Type B pancreatic cell (in vitro differentiated cells): ENCODE measurements around the gene ZSCAN16. TPM values are rescaled to one million over a fixed set of nuclear protein-coding genes. Genes with fewer than 3 reads are reported as not detected.
A peak's percentile ranks its signal among the peaks of the same experiment; 100 is the strongest.

ENCODE experiments used
- DNase-seq: peaks from one replicate; pipeline ENCODE4 v3.0.0; 2021; ENCODE audit warnings: mixed read lengths; ENCODE audit not compliant: unreplicated experiment; ENCODE audit errors: extremely low spot score
- H3K27ac Mint-ChIP-seq: 2 replicates; pipeline ENCODE4 v1.8.0; 2021; ENCODE audit warnings: mild to moderate bottlenecking, mixed read lengths
- H3K27me3 Mint-ChIP-seq: 2 replicates; pipeline ENCODE4 v1.8.0; 2021; ENCODE audit warnings: mixed read lengths
- H3K36me3 Mint-ChIP-seq: 2 replicates; pipeline ENCODE4 v1.8.0; 2021; ENCODE audit warnings: mixed read lengths
- H3K4me1 Mint-ChIP-seq: one replicate; pipeline ENCODE4 v1.8.0; 2021; ENCODE audit warnings: mixed read lengths; ENCODE audit not compliant: unreplicated experiment
- H3K4me3 Mint-ChIP-seq: 2 replicates; pipeline ENCODE4 v1.8.0; 2021; ENCODE audit warnings: mild to moderate bottlenecking, mixed read lengths
- H3K9me3 Mint-ChIP-seq: 2 replicates; pipeline ENCODE4 v1.8.0; 2021; ENCODE audit warnings: mixed read lengths
- total RNA-seq: library from RNA; stranded (reverse); gene quantifications from 2 replicates; pipeline ENCODE4 v1.2.1, GENCODE V29; 2021; ENCODE audit warnings: low replicate concordance
- TF ChIP-seq, protein P1 (sequence below): fragments of 200-600 bp; sonication (generic); conservative IDR thresholded peaks from 2 replicates; pipeline ENCODE4 v1.5.0; 2021; ENCODE audit warnings: antibody characterized with exemption, mild to moderate bottlenecking

ZSCAN16 gene
- total RNA-seq, 1 donor from 2014 or later = 8.9 TPM

DNA sequence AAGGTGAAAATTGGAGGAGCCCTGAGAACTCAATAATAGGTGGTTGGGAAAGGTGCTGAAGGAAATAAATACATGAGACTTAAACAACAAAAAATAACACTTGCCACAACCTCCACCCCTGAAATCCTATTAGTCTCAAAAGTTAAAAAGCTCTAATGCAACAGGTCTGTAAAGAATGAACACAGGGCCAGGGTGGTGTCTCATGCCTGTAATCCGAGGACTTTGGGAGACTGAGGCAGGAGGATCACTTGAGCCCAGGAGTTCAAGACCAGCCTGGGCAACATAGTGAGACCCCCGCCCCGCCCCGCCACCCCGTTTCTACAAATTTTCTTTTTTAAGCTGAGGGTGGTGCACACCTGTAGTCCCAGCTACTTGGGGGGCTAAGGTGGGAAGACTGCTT, 16.2 kb downstream of the ZSCAN16 start:
- DNase-seq = no peak
- Mint-ChIP-seq H3K9me3 (no peaks in the 10 kb centered on the region), H3K27me3 (peaks cover 4% of the 10 kb centered on the region), H3K27ac (no peak overlapping the region), H3K36me3 (peaks cover 16% of the 10 kb centered on the region), H3K4me3 (peak overlapping the region; percentile 97), H3K4me1 (peaks cover 31% of the 10 kb centered on the region)
- TF ChIP-seq, protein P1, sequence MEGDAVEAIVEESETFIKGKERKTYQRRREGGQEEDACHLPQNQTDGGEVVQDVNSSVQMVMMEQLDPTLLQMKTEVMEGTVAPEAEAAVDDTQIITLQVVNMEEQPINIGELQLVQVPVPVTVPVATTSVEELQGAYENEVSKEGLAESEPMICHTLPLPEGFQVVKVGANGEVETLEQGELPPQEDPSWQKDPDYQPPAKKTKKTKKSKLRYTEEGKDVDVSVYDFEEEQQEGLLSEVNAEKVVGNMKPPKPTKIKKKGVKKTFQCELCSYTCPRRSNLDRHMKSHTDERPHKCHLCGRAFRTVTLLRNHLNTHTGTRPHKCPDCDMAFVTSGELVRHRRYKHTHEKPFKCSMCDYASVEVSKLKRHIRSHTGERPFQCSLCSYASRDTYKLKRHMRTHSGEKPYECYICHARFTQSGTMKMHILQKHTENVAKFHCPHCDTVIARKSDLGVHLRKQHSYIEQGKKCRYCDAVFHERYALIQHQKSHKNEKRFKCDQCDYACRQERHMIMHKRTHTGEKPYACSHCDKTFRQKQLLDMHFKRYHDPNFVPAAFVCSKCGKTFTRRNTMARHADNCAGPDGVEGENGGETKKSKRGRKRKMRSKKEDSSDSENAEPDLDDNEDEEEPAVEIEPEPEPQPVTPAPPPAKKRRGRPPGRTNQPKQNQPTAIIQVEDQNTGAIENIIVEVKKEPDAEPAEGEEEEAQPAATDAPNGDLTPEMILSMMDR = no peak

DNA sequence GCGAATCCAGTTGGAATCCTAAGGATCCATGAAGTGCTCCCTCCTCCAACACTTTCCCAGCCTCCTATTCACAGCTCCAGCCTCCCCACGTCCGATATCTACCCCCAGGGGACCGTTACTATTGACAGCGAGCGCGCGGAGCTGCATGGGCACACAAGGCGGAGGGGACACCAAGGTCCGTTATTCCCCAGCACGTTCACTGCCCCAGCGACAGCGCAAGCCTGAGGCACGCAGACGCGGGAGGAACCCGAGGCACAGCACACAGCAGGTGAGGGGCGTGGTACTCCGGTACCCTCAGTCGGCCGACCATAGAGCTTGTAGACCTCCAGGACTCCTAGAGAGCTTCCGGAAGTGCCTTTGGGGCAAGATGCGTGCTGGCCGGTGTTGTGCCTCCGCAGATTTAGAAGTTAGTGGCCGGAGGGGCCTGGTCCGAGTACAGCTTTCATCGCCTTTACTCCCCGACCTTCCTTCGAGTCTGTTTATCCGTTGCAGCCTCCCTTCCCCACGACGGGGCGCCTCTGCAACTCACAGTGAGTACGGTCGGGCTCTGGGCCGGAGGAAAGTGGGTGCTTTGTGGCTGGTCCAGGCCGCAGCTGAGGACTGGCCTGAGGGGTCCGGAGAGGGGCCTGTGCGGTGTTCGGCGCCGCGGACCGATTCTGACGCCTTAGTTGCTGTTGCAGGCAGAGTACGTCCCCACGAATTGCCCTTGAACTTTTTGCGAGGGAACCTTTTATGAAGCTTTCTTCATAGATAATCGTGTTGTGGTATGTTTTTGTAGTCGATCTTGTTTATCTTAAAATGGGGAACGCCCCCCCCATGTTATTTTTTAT, 17.3 kb downstream of the ZSCAN16 start, which contains the start of gene ZKSCAN8:
Gene ZKSCAN8, plus strand, starts transcription at position 384 of the 830 bp plus-strand sequence. CDS start 6,525 bp downstream, outside the sequence.
- DNase-seq = peak; percentile 82
- peaks cover 4% of the 10 kb centered on the region for H3K27me3 Mint-ChIP-seq
- TF ChIP-seq, protein P1 = no peak
- peaks cover 20% of the 10 kb centered on the region for H3K4me1 Mint-ChIP-seq
- peaks cover 24% of the 10 kb centered on the region for H3K36me3 Mint-ChIP-seq
- peak within 1 kb of the TSS; percentile 86 for H3K27ac Mint-ChIP-seq
- H3K4me3 Mint-ChIP-seq = peak within 1 kb of the TSS; percentile 97
- H3K9me3 Mint-ChIP-seq = no peaks in the 10 kb centered on the region

DNA sequence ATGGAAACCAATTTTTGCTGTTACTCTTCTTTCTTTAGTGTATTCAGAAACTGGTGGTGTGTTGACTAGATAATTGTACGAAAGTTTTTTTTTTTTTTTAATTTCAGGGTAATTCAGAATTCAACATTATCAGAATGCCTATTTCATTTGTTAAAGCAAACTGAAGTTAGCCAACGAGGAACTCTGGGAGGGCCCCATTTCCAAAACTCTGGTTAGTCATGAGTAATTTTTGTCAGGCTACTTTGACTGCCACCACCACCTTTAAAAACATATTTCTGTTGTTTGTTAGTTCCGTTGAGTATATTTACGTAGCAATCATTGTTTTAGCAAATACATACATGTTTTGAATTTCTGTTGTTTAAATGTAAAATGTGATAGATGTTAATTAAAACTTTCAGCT, 18.0 kb downstream of the ZSCAN16 start:
- peaks cover 4% of the 10 kb centered on the region for H3K27me3 Mint-ChIP-seq
- H3K4me1 Mint-ChIP-seq = peaks cover 19% of the 10 kb centered on the region
- peaks cover 25% of the 10 kb centered on the region for H3K36me3 Mint-ChIP-seq
- H3K4me3 Mint-ChIP-seq = peak overlapping the region; percentile 97
- TF ChIP-seq, protein P1 = no peak
- H3K27ac Mint-ChIP-seq = peak overlapping the region; percentile 86
- H3K9me3 Mint-ChIP-seq = no peaks in the 10 kb centered on the region
- no peak for DNase-seq

DNA sequence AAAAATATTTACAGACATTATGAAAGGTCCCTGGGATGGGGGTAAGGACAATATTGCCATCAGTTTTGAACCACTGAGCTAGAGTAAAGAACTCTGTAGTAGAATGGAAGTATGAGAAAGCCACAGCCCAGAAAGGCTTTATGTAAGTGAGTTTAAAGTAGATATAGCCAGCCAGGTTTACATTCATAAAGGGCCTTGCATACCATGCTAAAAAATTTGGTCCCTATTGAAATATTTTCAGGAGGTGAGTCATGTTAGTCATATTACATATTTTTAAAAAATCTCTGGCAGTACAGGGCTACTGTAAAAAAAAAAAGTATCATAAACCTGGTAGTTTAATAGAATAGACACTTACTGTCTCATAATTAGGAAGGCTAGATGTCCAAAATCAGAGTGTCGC, 20.8 kb downstream of the ZSCAN16 start:
- H3K27me3 Mint-ChIP-seq = peaks cover 3% of the 10 kb centered on the region
- H3K4me3 Mint-ChIP-seq = peak overlapping the region; percentile 25
- TF ChIP-seq, protein P1 = no peak
- no peaks in the 10 kb centered on the region for H3K9me3 Mint-ChIP-seq
- H3K27ac Mint-ChIP-seq = no peak overlapping the region
- peaks cover 47% of the 10 kb centered on the region for H3K36me3 Mint-ChIP-seq
- no peak for DNase-seq
- H3K4me1 Mint-ChIP-seq = peaks cover 10% of the 10 kb centered on the region

DNA sequence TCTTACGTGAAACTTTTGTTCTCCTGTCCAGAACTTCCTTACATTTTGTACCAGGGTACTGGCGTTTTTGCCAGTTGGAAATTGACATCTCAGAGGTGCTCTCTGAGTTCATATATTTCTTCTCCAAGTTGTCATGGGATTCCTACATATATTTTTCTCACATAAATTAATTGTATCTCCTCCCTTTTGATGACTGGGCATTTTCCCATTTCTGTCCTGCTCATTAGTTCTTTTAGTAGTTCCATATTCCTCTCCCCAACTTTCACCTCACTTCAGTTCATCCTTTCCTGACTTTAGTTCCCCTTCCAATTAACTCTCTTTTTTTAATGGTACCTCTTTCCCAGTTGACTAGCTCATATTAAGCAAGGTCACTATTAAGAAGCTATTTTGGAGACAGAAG, 28.1 kb downstream of the ZSCAN16 start:
- Mint-ChIP-seq H3K4me1 (no peaks in the 10 kb centered on the region), H3K9me3 (peaks cover 11% of the 10 kb centered on the region), H3K27ac (no peak overlapping the region), H3K27me3 (no peaks in the 10 kb centered on the region), H3K36me3 (peaks cover 83% of the 10 kb centered on the region), H3K4me3 (no peak overlapping the region)
- no peak for DNase-seq
- TF ChIP-seq, protein P1 = no peak
